WTC11 (cell line): ENCODE results near the gene ZC3H12C. TPM values are rescaled to one million over a fixed set of nuclear protein-coding genes. Genes with fewer than 3 reads are reported as not detected.

ENCODE experiments used
- ATAC-seq: fragments of 200-7000 bp; cut with Tn5 transposase; 2 replicates; pipeline ENCODE4 v1.10.0; 2021; ENCODE audit warnings: mild to moderate bottlenecking, moderate library complexity
- CTCF ChIA-PET: fragments of 300-600 bp; sonication (Branson Sonifier 250); formaldehyde crosslinking; loops from one replicate; lab custom pipeline; 2021; ENCODE audit warnings: antibody characterized with exemption; lab: Charles Lee
- POLR2A ChIA-PET: fragments of 350-600 bp; sonication (Branson Sonifier 250); formaldehyde crosslinking; loops from one replicate; lab custom pipeline; 2021; ENCODE audit warnings: antibody characterized with exemption; lab: Charles Lee
- DNase-seq: peaks from one replicate; pipeline ENCODE4 v3.0.0; 2021; ENCODE audit warnings: low spot score
- H3K27ac Mint-ChIP-seq: 2 replicates; pipeline ENCODE4 v1.8.0; 2021; ENCODE audit warnings: mixed read lengths
- H3K27me3 Mint-ChIP-seq: 2 replicates; pipeline ENCODE4 v1.8.0; 2021; ENCODE audit warnings: low read depth, mild to moderate bottlenecking, moderate library complexity, mixed read lengths
- H3K36me3 Mint-ChIP-seq: 2 replicates; pipeline ENCODE4 v1.8.0; 2021; ENCODE audit warnings: mixed read lengths
- H3K4me1 Mint-ChIP-seq: 2 replicates; pipeline ENCODE4 v1.8.0; 2022; ENCODE audit warnings: mixed read lengths
- H3K4me3 Mint-ChIP-seq: 2 replicates; pipeline ENCODE4 v1.8.0; 2021; ENCODE audit warnings: mild to moderate bottlenecking, moderate library complexity, mixed read lengths
- H3K9me3 Mint-ChIP-seq: 2 replicates; pipeline ENCODE4 v1.8.0; 2021; ENCODE audit warnings: mixed read lengths
- ESRRA ChIP-seq: sonication (generic); formaldehyde crosslinking; IDR thresholded peaks from 2 replicates; pipeline ENCODE4 v1.8.1; 2022; ENCODE audit warnings: mild to moderate bottlenecking, missing genetic modification reagents, borderline replicate concordance
- FOXK1 ChIP-seq: sonication (generic); formaldehyde crosslinking; IDR thresholded peaks from 2 replicates; pipeline ENCODE4 v1.8.0; 2022; ENCODE audit warnings: mild to moderate bottlenecking, moderate library complexity, missing genetic modification reagents
- GRHL2 ChIP-seq: fragments of 250-450 bp; sonication (Bioruptor Pico); IDR thresholded peaks from 2 replicates; pipeline ENCODE4 v1.8.0; 2022; ENCODE audit warnings: mild to moderate bottlenecking, moderate library complexity; ENCODE audit not compliant: insufficient replicate concordance, severe bottlenecking
- HMGXB4 ChIP-seq: sonication (generic); formaldehyde crosslinking; IDR thresholded peaks from 2 replicates; pipeline ENCODE4 v1.8.1; 2023; ENCODE audit warnings: mild to moderate bottlenecking, moderate library complexity, missing genetic modification reagents
- JAZF1 ChIP-seq: fragments of 250-450 bp; sonication (Bioruptor Pico); IDR thresholded peaks from 2 replicates; pipeline ENCODE4 v1.9.0; 2021; ENCODE audit warnings: moderate library complexity, mild to moderate bottlenecking, inconsistent platforms
- PRRX2 ChIP-seq: fragments of 250-450 bp; sonication (Bioruptor Pico); IDR thresholded peaks from 2 replicates; pipeline ENCODE4 v1.8.0; 2021; ENCODE audit warnings: mild to moderate bottlenecking
- SMAD4 ChIP-seq: sonication (generic); formaldehyde crosslinking; IDR thresholded peaks from 2 replicates; pipeline ENCODE4 v1.8.0; 2022; ENCODE audit warnings: mild to moderate bottlenecking, missing genetic modification reagents
- TEAD1 ChIP-seq: sonication (generic); formaldehyde crosslinking; IDR thresholded peaks from 2 replicates; pipeline ENCODE4 v1.8.0; 2022; ENCODE audit warnings: mild to moderate bottlenecking, missing genetic modification reagents
- TEAD4 ChIP-seq: sonication (generic); formaldehyde crosslinking; IDR thresholded peaks from 2 replicates; pipeline ENCODE4 v1.8.0; 2022; ENCODE audit warnings: mild to moderate bottlenecking, missing genetic modification reagents
- TP53 ChIP-seq: sonication (generic); formaldehyde crosslinking; IDR thresholded peaks from 2 replicates; pipeline ENCODE4 v1.8.1; 2023; ENCODE audit warnings: mild to moderate bottlenecking, missing genetic modification reagents
- USF2 ChIP-seq: sonication (generic); formaldehyde crosslinking; IDR thresholded peaks from 2 replicates; pipeline ENCODE4 v1.8.1; 2023; ENCODE audit warnings: mild to moderate bottlenecking, missing genetic modification reagents, moderate library complexity
- ZBTB21 ChIP-seq: sonication (generic); formaldehyde crosslinking; IDR thresholded peaks from 2 replicates; pipeline ENCODE4 v1.8.1; 2023; ENCODE audit warnings: mild to moderate bottlenecking, missing genetic modification reagents, borderline replicate concordance
- ZBTB43 ChIP-seq: sonication (generic); formaldehyde crosslinking; IDR thresholded peaks from 2 replicates; pipeline ENCODE4 v1.8.1; 2023; ENCODE audit warnings: mild to moderate bottlenecking, missing genetic modification reagents
- ZNF232 ChIP-seq: sonication (generic); formaldehyde crosslinking; IDR thresholded peaks from 2 replicates; pipeline ENCODE4 v1.8.0; 2022; ENCODE audit warnings: mild to moderate bottlenecking, missing genetic modification reagents
- ZNF317 ChIP-seq: sonication (generic); formaldehyde crosslinking; IDR thresholded peaks from 2 replicates; pipeline ENCODE4 v1.8.1; 2023; ENCODE audit warnings: low read depth, mild to moderate bottlenecking, moderate library complexity, missing genetic modification reagents, borderline replicate concordance
- ZNF425 ChIP-seq: fragments of 250-450 bp; sonication (Bioruptor Pico); conservative IDR thresholded peaks from 2 replicates; pipeline ENCODE4 v1.9.0; 2021; ENCODE audit warnings: mild to moderate bottlenecking
- total RNA-seq: library from RNA; stranded (reverse); gene quantifications from 3 replicates; pipeline ENCODE4 v1.2.3, GENCODE V29; 2021
- TF ChIP-seq, protein P1 (sequence below): sonication (generic); formaldehyde crosslinking; IDR thresholded peaks from 2 replicates; pipeline ENCODE4 v1.8.1; 2022; ENCODE audit warnings: mild to moderate bottlenecking, missing genetic modification reagents, moderate library complexity, borderline replicate concordance
- TF ChIP-seq, protein P2 (sequence below): sonication (generic); formaldehyde crosslinking; IDR thresholded peaks from 2 replicates; pipeline ENCODE4 v1.8.1; 2023; ENCODE audit warnings: mild to moderate bottlenecking, missing genetic modification reagents, borderline replicate concordance
- TF ChIP-seq, protein P3 (sequence below): fragments of 200-600 bp; IDR thresholded peaks from 2 replicates; pipeline ENCODE4 v1.8.0; 2022; ENCODE audit warnings: antibody characterized with exemption
- TF ChIP-seq, protein P4 (sequence below): sonication (generic); formaldehyde crosslinking; IDR thresholded peaks from 2 replicates; pipeline ENCODE4 v1.8.1; 2022; ENCODE audit warnings: mild to moderate bottlenecking, moderate library complexity, missing genetic modification reagents

ZC3H12C gene
- total RNA-seq, 1 experiment from 2014 or later, result 2.4 TPM

GRCh38 chr11:110062247-110062646 lies 30.9 kb upstream of the ZC3H12C start:
- Mint-ChIP-seq H3K4me3 (no peak overlapping the region), H3K36me3 (no peaks in the 10 kb centered on the region), H3K9me3 (no peaks in the 10 kb centered on the region), H3K4me1 (peaks cover 2% of the 10 kb centered on the region; the same call in 1 of the 2 replicates), H3K27ac (no peak overlapping the region), H3K27me3 (no peaks in the 10 kb centered on the region)
- CTCF ChIA-PET, result no interaction called here
- DNase-seq (no peak), ATAC-seq (no peak)
- POLR2A ChIA-PET, result no interaction called here
- TF ChIP-seq ESRRA (CRISPR knock-in tag), result no peak
- no peak for TF ChIP-seq ZBTB43 (CRISPR knock-in tag)
- TF ChIP-seq, protein P1, sequence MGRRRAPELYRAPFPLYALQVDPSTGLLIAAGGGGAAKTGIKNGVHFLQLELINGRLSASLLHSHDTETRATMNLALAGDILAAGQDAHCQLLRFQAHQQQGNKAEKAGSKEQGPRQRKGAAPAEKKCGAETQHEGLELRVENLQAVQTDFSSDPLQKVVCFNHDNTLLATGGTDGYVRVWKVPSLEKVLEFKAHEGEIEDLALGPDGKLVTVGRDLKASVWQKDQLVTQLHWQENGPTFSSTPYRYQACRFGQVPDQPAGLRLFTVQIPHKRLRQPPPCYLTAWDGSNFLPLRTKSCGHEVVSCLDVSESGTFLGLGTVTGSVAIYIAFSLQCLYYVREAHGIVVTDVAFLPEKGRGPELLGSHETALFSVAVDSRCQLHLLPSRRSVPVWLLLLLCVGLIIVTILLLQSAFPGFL (CRISPR knock-in tag), result no peak
- no peak for TF ChIP-seq HMGXB4 (CRISPR knock-in tag)
- TF ChIP-seq JAZF1, result no peak
- TF ChIP-seq TEAD4 (CRISPR knock-in tag), result no peak
- TF ChIP-seq GRHL2, result no peak
- TF ChIP-seq SMAD4, result no peak
- TF ChIP-seq TEAD1 (CRISPR knock-in tag), result no peak
- TF ChIP-seq, protein P2, sequence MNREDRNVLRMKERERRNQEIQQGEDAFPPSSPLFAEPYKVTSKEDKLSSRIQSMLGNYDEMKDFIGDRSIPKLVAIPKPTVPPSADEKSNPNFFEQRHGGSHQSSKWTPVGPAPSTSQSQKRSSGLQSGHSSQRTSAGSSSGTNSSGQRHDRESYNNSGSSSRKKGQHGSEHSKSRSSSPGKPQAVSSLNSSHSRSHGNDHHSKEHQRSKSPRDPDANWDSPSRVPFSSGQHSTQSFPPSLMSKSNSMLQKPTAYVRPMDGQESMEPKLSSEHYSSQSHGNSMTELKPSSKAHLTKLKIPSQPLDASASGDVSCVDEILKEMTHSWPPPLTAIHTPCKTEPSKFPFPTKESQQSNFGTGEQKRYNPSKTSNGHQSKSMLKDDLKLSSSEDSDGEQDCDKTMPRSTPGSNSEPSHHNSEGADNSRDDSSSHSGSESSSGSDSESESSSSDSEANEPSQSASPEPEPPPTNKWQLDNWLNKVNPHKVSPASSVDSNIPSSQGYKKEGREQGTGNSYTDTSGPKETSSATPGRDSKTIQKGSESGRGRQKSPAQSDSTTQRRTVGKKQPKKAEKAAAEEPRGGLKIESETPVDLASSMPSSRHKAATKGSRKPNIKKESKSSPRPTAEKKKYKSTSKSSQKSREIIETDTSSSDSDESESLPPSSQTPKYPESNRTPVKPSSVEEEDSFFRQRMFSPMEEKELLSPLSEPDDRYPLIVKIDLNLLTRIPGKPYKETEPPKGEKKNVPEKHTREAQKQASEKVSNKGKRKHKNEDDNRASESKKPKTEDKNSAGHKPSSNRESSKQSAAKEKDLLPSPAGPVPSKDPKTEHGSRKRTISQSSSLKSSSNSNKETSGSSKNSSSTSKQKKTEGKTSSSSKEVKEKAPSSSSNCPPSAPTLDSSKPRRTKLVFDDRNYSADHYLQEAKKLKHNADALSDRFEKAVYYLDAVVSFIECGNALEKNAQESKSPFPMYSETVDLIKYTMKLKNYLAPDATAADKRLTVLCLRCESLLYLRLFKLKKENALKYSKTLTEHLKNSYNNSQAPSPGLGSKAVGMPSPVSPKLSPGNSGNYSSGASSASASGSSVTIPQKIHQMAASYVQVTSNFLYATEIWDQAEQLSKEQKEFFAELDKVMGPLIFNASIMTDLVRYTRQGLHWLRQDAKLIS (CRISPR knock-in tag), result no peak
- no peak for TF ChIP-seq ZNF232 (CRISPR knock-in tag)
- TF ChIP-seq FOXK1, result no peak
- TF ChIP-seq, protein P3, sequence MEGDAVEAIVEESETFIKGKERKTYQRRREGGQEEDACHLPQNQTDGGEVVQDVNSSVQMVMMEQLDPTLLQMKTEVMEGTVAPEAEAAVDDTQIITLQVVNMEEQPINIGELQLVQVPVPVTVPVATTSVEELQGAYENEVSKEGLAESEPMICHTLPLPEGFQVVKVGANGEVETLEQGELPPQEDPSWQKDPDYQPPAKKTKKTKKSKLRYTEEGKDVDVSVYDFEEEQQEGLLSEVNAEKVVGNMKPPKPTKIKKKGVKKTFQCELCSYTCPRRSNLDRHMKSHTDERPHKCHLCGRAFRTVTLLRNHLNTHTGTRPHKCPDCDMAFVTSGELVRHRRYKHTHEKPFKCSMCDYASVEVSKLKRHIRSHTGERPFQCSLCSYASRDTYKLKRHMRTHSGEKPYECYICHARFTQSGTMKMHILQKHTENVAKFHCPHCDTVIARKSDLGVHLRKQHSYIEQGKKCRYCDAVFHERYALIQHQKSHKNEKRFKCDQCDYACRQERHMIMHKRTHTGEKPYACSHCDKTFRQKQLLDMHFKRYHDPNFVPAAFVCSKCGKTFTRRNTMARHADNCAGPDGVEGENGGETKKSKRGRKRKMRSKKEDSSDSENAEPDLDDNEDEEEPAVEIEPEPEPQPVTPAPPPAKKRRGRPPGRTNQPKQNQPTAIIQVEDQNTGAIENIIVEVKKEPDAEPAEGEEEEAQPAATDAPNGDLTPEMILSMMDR, result no peak
- no peak for TF ChIP-seq PRRX2 (CRISPR knock-in tag)
- no peak for TF ChIP-seq ZNF425 (CRISPR knock-in tag)
- TF ChIP-seq ZNF317 (CRISPR knock-in tag), result no peak
- no peak for TF ChIP-seq ZBTB21 (CRISPR knock-in tag)
- no peak for TF ChIP-seq USF2
- TF ChIP-seq TP53 (CRISPR knock-in tag), result no peak
- TF ChIP-seq, protein P4, sequence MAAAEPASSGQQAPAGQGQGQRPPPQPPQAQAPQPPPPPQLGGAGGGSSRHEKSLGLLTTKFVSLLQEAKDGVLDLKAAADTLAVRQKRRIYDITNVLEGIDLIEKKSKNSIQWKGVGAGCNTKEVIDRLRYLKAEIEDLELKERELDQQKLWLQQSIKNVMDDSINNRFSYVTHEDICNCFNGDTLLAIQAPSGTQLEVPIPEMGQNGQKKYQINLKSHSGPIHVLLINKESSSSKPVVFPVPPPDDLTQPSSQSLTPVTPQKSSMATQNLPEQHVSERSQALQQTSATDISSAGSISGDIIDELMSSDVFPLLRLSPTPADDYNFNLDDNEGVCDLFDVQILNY (CRISPR knock-in tag), result no peak
